HCT116 (cell line): ENCODE data around the gene CIDEC. TPM values are rescaled to one million over a fixed set of nuclear protein-coding genes. Genes with fewer than 3 reads are reported as not detected.

ENCODE experiments used
- ATAC-seq: fragments of 200-7000 bp; cut with Tn5 transposase; 2 replicates; pipeline ENCODE4 v1.9.1; 2020; ENCODE audit warnings: mild to moderate bottlenecking, moderate library complexity
- BruUV-seq: library from RNA; stranded (reverse); fragments of 400-500 nt; replicated peaks from 2 replicates; lab custom pipeline; 2021; lab: Mats Ljungman, UMichigan
- CTCF ChIA-PET: fragments of 300-600 bp; sonication (Branson Sonifier 250); formaldehyde crosslinking; loops from one replicate; lab custom pipeline; 2021; ENCODE audit warnings: antibody characterized with exemption; lab: Charles Lee
- POLR2A ChIA-PET: fragments of 300-600, 350-600 bp; sonication (Branson Sonifier 250); formaldehyde crosslinking; loops from one replicate; lab custom pipeline; 2021; ENCODE audit warnings: antibody characterized with exemption; lab: Charles Lee
- RAD21 ChIA-PET, 2 experiments: fragments of 300-600 bp; sonication (Branson Sonifier 250); formaldehyde crosslinking; loops; one replicate each; lab custom pipeline; 2023; ENCODE audit warnings: low total read pairs in 2 of 2; ENCODE audit not compliant: uncharacterized antibody in 2 of 2, unreplicated experiment in 2 of 2, low non-redundant PET in 1 of 2; lab: Charles Lee
- DNase-seq: peaks from one replicate; pipeline ENCODE4 v3.0.0-alpha.2; 2010; ENCODE audit warnings: low read depth, low spot score
- H2AFZ ChIP-seq: fragments of 200-600 bp; shearing (Covaris generic), sonication (generic); 2 replicates; pipeline ENCODE4 v1.6.1; 2017; ENCODE audit warnings: low read depth, mixed run types, mixed read lengths, antibody characterized with exemption, low read length; ENCODE audit not compliant: poor library complexity, severe bottlenecking
- H3K27ac ChIP-seq: 2 replicates; pipeline ENCODE4 v1.5.1; 2012; ENCODE audit warnings: low read depth, low read length
- H3K27me3 ChIP-seq: fragments of 200-600 bp; sonication (generic); 2 replicates; pipeline ENCODE4 v1.6.1; 2016; ENCODE audit warnings: mixed run types, low read length, mixed read lengths; ENCODE audit not compliant: insufficient read depth
- H3K36me3 ChIP-seq, 2 experiments: fragments of 200-500 bp in 1 of 2; fragments of 200-600 bp in 1 of 2; sonication (Bioruptor generic) in 1 of 2; sonication (generic) in 1 of 2; 2 replicates each; pipeline versions ENCODE4 v1.5.1 to v1.6.1; 2014 to 2016; ENCODE audit warnings: low read length in 2 of 2, inconsistent platforms in 1 of 2, mixed read lengths in 1 of 2, mixed run types in 1 of 2; ENCODE audit not compliant: insufficient read depth in 2 of 2, control insufficient read depth in 1 of 2
- H3K4me1 ChIP-seq, 2 experiments: fragments of 200-600 bp in 1 of 2; sonication (generic) in 1 of 2; 2 replicates each; pipeline versions ENCODE4 v1.5.1 to v1.6.1; 2012 to 2017; ENCODE audit warnings: low read length in 2 of 2, inconsistent platforms in 1 of 2, mild to moderate bottlenecking in 1 of 2, mixed read lengths in 1 of 2, mixed run types in 1 of 2, moderate library complexity in 1 of 2; ENCODE audit not compliant: insufficient read depth in 2 of 2, control insufficient read depth in 1 of 2
- H3K4me2 ChIP-seq: fragments of 200-600 bp; sonication (generic); 2 replicates; pipeline ENCODE4 v1.6.1; 2017; ENCODE audit warnings: mixed run types, low read length, mixed read lengths
- H3K4me3 ChIP-seq, 2 experiments: fragments of 200-600 bp in 1 of 2; sonication (generic) in 1 of 2; replicated peaks in 1 of 2; 2 replicates each; pipeline ENCODE4 v1.5.1; 2011 to 2016; ENCODE audit warnings: low read length in 2 of 2, control low read depth in 1 of 2, low read depth in 1 of 2, mild to moderate bottlenecking in 1 of 2, mixed read lengths in 1 of 2, mixed run types in 1 of 2
- H3K79me2 ChIP-seq: fragments of 200-600 bp; sonication (generic); 2 replicates; pipeline ENCODE4 v1.6.1; 2017; ENCODE audit warnings: mild to moderate bottlenecking, mixed run types, low read length, moderate library complexity, mixed read lengths; ENCODE audit not compliant: insufficient read depth
- H3K9ac ChIP-seq: fragments of 200-600 bp; sonication (generic); 2 replicates; pipeline ENCODE4 v1.6.1; 2016; ENCODE audit warnings: low read length, mixed read lengths
- H3K9me2 ChIP-seq: fragments of 200-600 bp; sonication (generic), shearing (Covaris generic); 2 replicates; pipeline ENCODE4 v1.6.1; 2017; ENCODE audit warnings: mixed run types, mild to moderate bottlenecking, moderate library complexity; ENCODE audit not compliant: insufficient read depth
- H3K9me3 ChIP-seq, 2 experiments: fragments of 200-500 bp in 1 of 2; fragments of 200-600 bp in 1 of 2; sonication (Bioruptor generic) in 1 of 2; sonication (generic) in 1 of 2; 2 replicates each; pipeline ENCODE4 v1.6.1; 2014 to 2017; ENCODE audit warnings: low read length in 2 of 2, mixed read lengths in 2 of 2, inconsistent platforms in 1 of 2, low read depth in 1 of 2, mild to moderate bottlenecking in 1 of 2, mixed run types in 1 of 2, moderate library complexity in 1 of 2; ENCODE audit not compliant: control insufficient read depth in 1 of 2, insufficient read depth in 1 of 2
- H4K20me1 ChIP-seq: fragments of 200-600 bp; sonication (generic), shearing (Covaris generic); 2 replicates; pipeline ENCODE4 v1.6.1; 2017; ENCODE audit warnings: mixed run types, mild to moderate bottlenecking, moderate library complexity; ENCODE audit not compliant: insufficient read depth
- ATF3 ChIP-seq: IDR thresholded peaks from 2 replicates; pipeline ENCODE4 v1.6.1; 2012
- CBX3 ChIP-seq: IDR thresholded peaks from 2 replicates; pipeline ENCODE4 v1.6.1; 2012; ENCODE audit warnings: low read depth
- CEBPB ChIP-seq: IDR thresholded peaks from 2 replicates; pipeline ENCODE4 v1.6.1; 2012; ENCODE audit warnings: low read depth
- CTCF ChIP-seq, 3 experiments: fragments of 200-600 bp in 1 of 3; sonication (generic) in 1 of 3; IDR thresholded peaks in 2 of 3; conservative IDR thresholded peaks in 1 of 3; 2 replicates each; pipeline ENCODE4 v1.5.1; 2012 to 2017; ENCODE audit warnings: low read depth in 2 of 3, low read length in 2 of 3, antibody characterized with exemption in 1 of 3, borderline replicate concordance in 1 of 3, control low read depth in 1 of 3, mild to moderate bottlenecking in 1 of 3, mixed read lengths in 1 of 3, mixed run types in 1 of 3, moderate library complexity in 1 of 3; ENCODE audit not compliant: insufficient read depth in 1 of 3
- EGR1 ChIP-seq: IDR thresholded peaks from 2 replicates; pipeline ENCODE4 v1.6.1; 2012; ENCODE audit warnings: low read depth
- EZH2phosphoT487 ChIP-seq: fragments of 200-600 bp; IDR thresholded peaks from 2 replicates; pipeline ENCODE4 v1.6.1; 2018; ENCODE audit warnings: antibody characterized with exemption, borderline replicate concordance
- FOSL1 ChIP-seq: IDR thresholded peaks from 2 replicates; pipeline ENCODE4 v1.6.1; 2012; ENCODE audit warnings: low read depth
- MAX ChIP-seq: IDR thresholded peaks from 2 replicates; pipeline ENCODE4 v1.6.1; 2012
- POLR2A ChIP-seq: IDR thresholded peaks from 2 replicates; pipeline ENCODE4 v1.7.0; 2011; ENCODE audit warnings: borderline replicate concordance; ENCODE audit not compliant: insufficient read depth, insufficient read length; ENCODE audit errors: extremely low read depth
- POLR2AphosphoS5 ChIP-seq: IDR thresholded peaks from 2 replicates; pipeline ENCODE4 v1.6.1; 2011; ENCODE audit warnings: mild to moderate bottlenecking, low read depth, low read length, moderate library complexity
- RAD21 ChIP-seq: IDR thresholded peaks from 2 replicates; pipeline ENCODE4 v1.6.1; 2012; ENCODE audit warnings: low read depth, mild to moderate bottlenecking
- SIN3A ChIP-seq: IDR thresholded peaks from 2 replicates; pipeline ENCODE4 v1.6.1; 2012; ENCODE audit warnings: low read depth
- SRF ChIP-seq: IDR thresholded peaks from 2 replicates; pipeline ENCODE4 v1.6.1; 2012; ENCODE audit warnings: low read depth
- TCF7L2 ChIP-seq: IDR thresholded peaks from 2 replicates; pipeline ENCODE4 v1.7.0; 2011; ENCODE audit warnings: borderline replicate concordance, inconsistent platforms; ENCODE audit not compliant: insufficient read depth, insufficient read length; ENCODE audit errors: extremely low read depth
- YY1 ChIP-seq: IDR thresholded peaks from 2 replicates; pipeline ENCODE4 v1.6.1; 2011; ENCODE audit warnings: low read length, low read depth, moderate library complexity, mild to moderate bottlenecking; ENCODE audit not compliant: insufficient replicate concordance; ENCODE audit errors: extremely low read depth
- ZBTB33 ChIP-seq: IDR thresholded peaks from 2 replicates; pipeline ENCODE4 v1.6.1; 2011; ENCODE audit warnings: mild to moderate bottlenecking, low read length, moderate library complexity; ENCODE audit not compliant: insufficient replicate concordance; ENCODE audit errors: extremely low read depth
- intact Hi-C: fragments of 100-400 bp; cut with micrococcal nuclease; formaldehyde crosslinking; loops from 2 replicates; pipeline ENCODE4 v1.10.0; 2022
- total RNA-seq: library from RNA; stranded (reverse); gene quantifications from one replicate; pipeline ENCODE4 v1.2.1, GENCODE V29; 2021; ENCODE audit not compliant: unreplicated experiment

CIDEC gene
- total RNA-seq, 1 experiment from 2014 or later = not detected

GRCh38 chr3:9864200-9864927 is 15.7 kb downstream of the CIDEC start:
- H2AFZ ChIP-seq = no peak overlapping the region
- no peak overlapping the region for H3K4me3 ChIP-seq
- RAD21 ChIA-PET = interaction anchor here in 1 of 2 experiments (0.6 kb wide), 1 partner anchor 12 kb away, joined by 11 read pairs; no protein-coding TSS in a partner anchor
- H3K4me2 ChIP-seq = no peak overlapping the region
- POLR2A ChIA-PET = no interaction called here
- H3K27me3 ChIP-seq = no peaks in the 10 kb centered on the region
- no peak for TF ChIP-seq ATF3
- no peak for TF ChIP-seq TCF7L2
- no peak for TF ChIP-seq RAD21
- TF ChIP-seq FOSL1 = no peak
- no peak for TF ChIP-seq CBX3
- no peak for TF ChIP-seq CEBPB
- TF ChIP-seq ZBTB33 = no peak
- TF ChIP-seq CTCF (IDR thresholded peaks at IDR 0.05 in 2 of 3, conservative IDR thresholded peaks at IDR 0.05 in 1 of 3; ENCODE audit: borderline replicate concordance in 1 of 3, insufficient read depth in 1 of 3, low read depth in 2 of 3, low read length in 2 of 3) = no peak
- no peak for TF ChIP-seq POLR2AphosphoS5
- no peak for TF ChIP-seq EZH2phosphoT487
- TF ChIP-seq YY1 = no peak
- no peak for TF ChIP-seq SIN3A
- TF ChIP-seq SRF = no peak
- no peak for TF ChIP-seq POLR2A
- TF ChIP-seq EGR1 = no peak
- no peak for TF ChIP-seq MAX
- intact Hi-C loops = no loop called here
- H3K9me3 ChIP-seq = no peaks in the 10 kb centered on the region
- CTCF ChIA-PET = no interaction called here
- BruUV-seq = no TSS peak
- H3K27ac ChIP-seq = no peak overlapping the region
- no peak overlapping the region for H3K9ac ChIP-seq
- no peak for ATAC-seq
- DNase-seq = no peak
- H3K36me3 ChIP-seq = no peaks in the 10 kb centered on the region
- H3K9me2 ChIP-seq = no peaks in the 10 kb centered on the region
- no peaks in the 10 kb centered on the region for H4K20me1 ChIP-seq
- H3K4me1 ChIP-seq = peaks cover 0 to 11% of the 10 kb centered on the region in 2 experiments; a peak in 1 of 4 replicates
- H3K79me2 ChIP-seq = no peaks in the 10 kb centered on the region
